ENCODE measurements around the gene TYMS. TPM values are rescaled to one million over a fixed set of nuclear protein-coding genes. Genes with fewer than 3 reads are reported as not detected.

TYMS gene
- total and polyA plus RNA-seq, 4 experiments from 2014 or later: 0.33 TPM; not detected in 3

- H3K36me3 ChIP-seq (ENCODE audit: insufficient read depth, low read length): no peaks in the 10 kb centered on the region
- H3K9me3 Mint-ChIP-seq: peaks cover 0 to 2% (median 0%) of the 10 kb centered on the region in 8 donors
- intact Hi-C loops (cut with micrococcal nuclease): no loop called here
- no peak overlapping the region for H3K4me3 ChIP-seq (ENCODE audit: low read length in 2 of 2)
- ChIA-PET CTCF (ENCODE audit: partially characterized antibody) (interaction anchor here (1.4 to 2.0 kb wide), 4 partner anchors 9 to 212 kb away, joined by 5 to 8 read pairs (median 6); no protein-coding TSS in a partner anchor), POLR2A (ENCODE audit: partially characterized antibody) (no interaction called here)
- no peak overlapping the region for H3K4me3 Mint-ChIP-seq
- H3K27ac Mint-ChIP-seq: no peak overlapping the region
- H3K27me3 ChIP-seq (ENCODE audit: insufficient read depth, low read length): no peaks in the 10 kb centered on the region
- H3K4me1 ChIP-seq (ENCODE audit: insufficient read depth, low read length): no peaks in the 10 kb centered on the region
- no peak for DNase-seq
- H3K27ac ChIP-seq (ENCODE audit: low read depth, low read length): no peak overlapping the region
- H3K9me3 ChIP-seq (ENCODE audit: control insufficient read depth in 1 of 2, low read length in 2 of 2): no peaks in the 10 kb centered on the region
- peaks cover 0 to 2% (median 0%) of the 10 kb centered on the region in 4 donors for H3K4me1 Mint-ChIP-seq
- no peaks in the 10 kb centered on the region for H3K36me3 Mint-ChIP-seq
- H3K27me3 Mint-ChIP-seq: peaks cover 5 to 32% of the 10 kb centered on the region in 2 donors
Measured at GRCh38 chr18:627231-627630, 30.2 kb upstream of the TYMS start.

- peaks cover 4 to 30% of the 10 kb centered on the region in 2 donors for H3K27me3 Mint-ChIP-seq
- DNase-seq: no peak
- no peaks in the 10 kb centered on the region for H3K4me1 ChIP-seq (ENCODE audit: insufficient read depth, low read length)
- H3K27ac Mint-ChIP-seq: no peak overlapping the region
- no peaks in the 10 kb centered on the region for H3K36me3 Mint-ChIP-seq
- peaks cover 0 to 2% (median 0%) of the 10 kb centered on the region in 8 donors for H3K9me3 Mint-ChIP-seq
- H3K9me3 ChIP-seq (ENCODE audit: control insufficient read depth in 1 of 2, low read length in 2 of 2): no peaks in the 10 kb centered on the region
- ChIA-PET CTCF (ENCODE audit: partially characterized antibody) (no interaction called here), POLR2A (ENCODE audit: partially characterized antibody) (no interaction called here)
- intact Hi-C loops (cut with micrococcal nuclease): no loop called here
- no peaks in the 10 kb centered on the region for H3K27me3 ChIP-seq (ENCODE audit: insufficient read depth, low read length)
- no peak overlapping the region for H3K4me3 ChIP-seq (ENCODE audit: low read length in 2 of 2)
- no peak overlapping the region for H3K27ac ChIP-seq (ENCODE audit: low read depth, low read length)
- no peaks in the 10 kb centered on the region for H3K36me3 ChIP-seq (ENCODE audit: insufficient read depth, low read length)
- no peak overlapping the region for H3K4me3 Mint-ChIP-seq
- no peaks in the 10 kb centered on the region for H3K4me1 Mint-ChIP-seq
Measured at GRCh38 chr18:629269-630150, 27.9 kb upstream of the TYMS start.

GRCh38 chr18:631560-631959 lies 25.9 kb upstream of the TYMS start:
- no peaks in the 10 kb centered on the region for H3K4me1 ChIP-seq (ENCODE audit: insufficient read depth, low read length)
- no peaks in the 10 kb centered on the region for H3K9me3 ChIP-seq (ENCODE audit: control insufficient read depth in 1 of 2, low read length in 2 of 2)
- intact Hi-C loops (cut with micrococcal nuclease): no loop called here
- H3K27me3 ChIP-seq (ENCODE audit: insufficient read depth, low read length): no peaks in the 10 kb centered on the region
- Mint-ChIP-seq H3K4me1 (no peaks in the 10 kb centered on the region), H3K4me3 (no peak overlapping the region), H3K27me3 (peaks cover 3 to 23% of the 10 kb centered on the region in 2 donors), H3K27ac (no peak overlapping the region), H3K36me3 (no peaks in the 10 kb centered on the region), H3K9me3 (peaks cover 0 to 2% (median 0%) of the 10 kb centered on the region in 8 donors)
- H3K27ac ChIP-seq (ENCODE audit: low read depth, low read length): no peak overlapping the region
- no peaks in the 10 kb centered on the region for H3K36me3 ChIP-seq (ENCODE audit: insufficient read depth, low read length)
- no peak for DNase-seq
- H3K4me3 ChIP-seq (ENCODE audit: low read length in 2 of 2): no peak overlapping the region
- ChIA-PET POLR2A (ENCODE audit: partially characterized antibody) (no interaction called here), CTCF (ENCODE audit: partially characterized antibody) (interaction anchor here (0.9 to 2.1 kb wide), 4 partner anchors 8 to 208 kb away, joined by 3 to 11 read pairs (median 6); no protein-coding TSS in a partner anchor)

DNA sequence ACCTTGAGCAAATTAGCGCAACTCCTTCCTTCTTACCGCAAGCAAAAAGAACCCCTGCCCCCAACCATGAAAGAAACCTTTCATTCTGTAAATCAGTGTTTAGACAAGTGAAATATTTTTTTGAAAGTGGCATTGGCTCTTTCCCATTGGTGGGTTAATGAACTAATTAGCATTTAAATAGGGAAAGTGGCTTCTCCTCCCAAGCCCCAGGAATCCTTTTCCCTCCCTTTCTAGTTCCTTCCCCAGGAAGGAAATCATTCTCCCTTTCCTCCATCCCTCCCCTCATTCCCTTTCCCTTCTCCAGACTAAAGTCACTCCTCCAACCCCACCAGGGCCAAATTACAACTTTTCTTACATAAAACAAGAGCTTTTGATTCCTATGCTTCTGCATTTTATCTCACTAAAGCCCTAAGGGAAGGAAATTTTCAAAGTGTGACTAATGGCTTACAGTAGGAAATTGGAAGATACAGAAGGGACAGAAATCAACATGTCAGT lies 22.9 kb upstream of the TYMS start:
- Mint-ChIP-seq H3K4me3 (no peak overlapping the region), H3K27me3 (peaks cover 6 to 14% of the 10 kb centered on the region in 2 donors), H3K36me3 (no peaks in the 10 kb centered on the region), H3K4me1 (no peaks in the 10 kb centered on the region), H3K27ac (no peak overlapping the region), H3K9me3 (peaks cover 0 to 2% (median 0%) of the 10 kb centered on the region in 8 donors)
- no peak for DNase-seq
- H3K36me3 ChIP-seq (ENCODE audit: insufficient read depth, low read length): no peaks in the 10 kb centered on the region
- H3K4me3 ChIP-seq (ENCODE audit: low read length in 2 of 2): no peak overlapping the region
- H3K9me3 ChIP-seq (ENCODE audit: control insufficient read depth in 1 of 2, low read length in 2 of 2): no peaks in the 10 kb centered on the region
- POLR2A ChIA-PET (ENCODE audit: partially characterized antibody): no interaction called here
- no peak overlapping the region for H3K27ac ChIP-seq (ENCODE audit: low read depth, low read length)
- intact Hi-C loops (cut with micrococcal nuclease): no loop called here
- CTCF ChIA-PET (ENCODE audit: partially characterized antibody): interaction anchor here (1.4 kb wide), 1 partner anchor 9 kb away, joined by 4 read pairs; no protein-coding TSS in a partner anchor
- H3K4me1 ChIP-seq (ENCODE audit: insufficient read depth, low read length): no peaks in the 10 kb centered on the region
- no peaks in the 10 kb centered on the region for H3K27me3 ChIP-seq (ENCODE audit: insufficient read depth, low read length)

DNA sequence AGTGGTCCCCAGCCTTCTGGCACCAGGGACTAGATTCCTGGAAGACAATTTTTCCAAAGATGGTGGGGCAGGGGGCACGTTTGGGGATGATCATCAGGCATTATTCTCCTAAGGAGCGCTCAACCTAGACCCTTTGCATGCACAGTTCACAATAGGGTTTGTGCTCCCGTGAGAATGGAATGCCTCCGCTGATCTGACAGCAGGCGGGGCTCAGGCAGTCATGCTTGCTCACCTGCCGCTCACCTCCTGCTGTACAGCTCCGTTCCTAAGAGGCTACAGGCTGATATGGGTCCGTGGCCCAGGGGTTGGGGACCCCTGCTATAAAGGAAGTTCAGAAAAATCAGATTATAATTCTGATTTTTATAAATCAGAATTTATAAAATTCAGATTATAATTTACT lies 22.3 kb upstream of the TYMS start:
- POLR2A ChIA-PET (ENCODE audit: partially characterized antibody): no interaction called here
- CTCF ChIA-PET (ENCODE audit: partially characterized antibody): interaction anchor here (1.4 kb wide), 1 partner anchor 10 kb away, joined by 4 read pairs; no protein-coding TSS in a partner anchor

GRCh38 chr18:641224-641623 lies 16.2 kb upstream of the TYMS start:
- Mint-ChIP-seq H3K36me3 (no peaks in the 10 kb centered on the region), H3K27me3 (peaks cover 4 to 6% of the 10 kb centered on the region in 2 donors), H3K4me1 (no peaks in the 10 kb centered on the region), H3K4me3 (no peak overlapping the region), H3K27ac (no peak overlapping the region), H3K9me3 (no peaks in the 10 kb centered on the region)
- Histone ChIP-seq H3K9me3 (ENCODE audit: control insufficient read depth in 1 of 2, low read length in 2 of 2) (no peaks in the 10 kb centered on the region), H3K27me3 (ENCODE audit: insufficient read depth, low read length) (no peaks in the 10 kb centered on the region), H3K4me3 (ENCODE audit: low read length in 2 of 2) (no peak overlapping the region), H3K4me1 (ENCODE audit: insufficient read depth, low read length) (no peaks in the 10 kb centered on the region), H3K27ac (ENCODE audit: low read depth, low read length) (no peak overlapping the region), H3K36me3 (ENCODE audit: insufficient read depth, low read length) (no peaks in the 10 kb centered on the region)
- intact Hi-C loops (cut with micrococcal nuclease): no loop called here
- POLR2A ChIA-PET (ENCODE audit: partially characterized antibody): no interaction called here
- no peak for DNase-seq
- CTCF ChIA-PET (ENCODE audit: partially characterized antibody): interaction anchor here (0.6 kb wide), 1 partner anchor 198 kb away, joined by 3 read pairs; no protein-coding TSS in a partner anchor

More for the DNA sequence above, 22.3 kb upstream of the TYMS start:
- Mint-ChIP-seq H3K27ac (no peak overlapping the region), H3K27me3 (peaks cover 6 to 14% of the 10 kb centered on the region in 2 donors), H3K9me3 (peaks cover 0 to 2% (median 0%) of the 10 kb centered on the region in 8 donors), H3K4me3 (no peak overlapping the region), H3K4me1 (no peaks in the 10 kb centered on the region), H3K36me3 (no peaks in the 10 kb centered on the region)
- no peaks in the 10 kb centered on the region for H3K36me3 ChIP-seq (ENCODE audit: insufficient read depth, low read length)
- no peak overlapping the region for H3K27ac ChIP-seq (ENCODE audit: low read depth, low read length)
- DNase-seq: no peak
- no peaks in the 10 kb centered on the region for H3K9me3 ChIP-seq (ENCODE audit: control insufficient read depth in 1 of 2, low read length in 2 of 2)
- H3K4me3 ChIP-seq (ENCODE audit: low read length in 2 of 2): no peak overlapping the region
- H3K4me1 ChIP-seq (ENCODE audit: insufficient read depth, low read length): no peaks in the 10 kb centered on the region
- intact Hi-C loops (cut with micrococcal nuclease): no loop called here
- no peaks in the 10 kb centered on the region for H3K27me3 ChIP-seq (ENCODE audit: insufficient read depth, low read length)

GRCh38 chr18:644395-645004 lies 13.0 kb upstream of the TYMS start:
- no peak overlapping the region for H3K27ac ChIP-seq (ENCODE audit: low read depth, low read length)
- H3K9me3 ChIP-seq (ENCODE audit: control insufficient read depth in 1 of 2, low read length in 2 of 2): no peaks in the 10 kb centered on the region
- Mint-ChIP-seq H3K27ac (no peak overlapping the region), H3K9me3 (no peaks in the 10 kb centered on the region), H3K27me3 (peaks cover 0 to 6% of the 10 kb centered on the region in 2 donors), H3K36me3 (no peaks in the 10 kb centered on the region), H3K4me3 (no peak overlapping the region), H3K4me1 (no peaks in the 10 kb centered on the region)
- H3K4me1 ChIP-seq (ENCODE audit: insufficient read depth, low read length): no peaks in the 10 kb centered on the region
- CTCF ChIA-PET (ENCODE audit: partially characterized antibody): interaction anchor here (1.1 kb wide), 1 partner anchor 20 kb away, joined by 3 read pairs; no protein-coding TSS in a partner anchor
- no peak overlapping the region for H3K4me3 ChIP-seq (ENCODE audit: low read length in 2 of 2)
- POLR2A ChIA-PET (ENCODE audit: partially characterized antibody): no interaction called here
- H3K36me3 ChIP-seq (ENCODE audit: insufficient read depth, low read length): no peaks in the 10 kb centered on the region
- H3K27me3 ChIP-seq (ENCODE audit: insufficient read depth, low read length): no peaks in the 10 kb centered on the region
- intact Hi-C loops (cut with micrococcal nuclease): no loop called here
- DNase-seq: no peak
